ENCODE results near the gene MPO. TPM values are rescaled to one million over a fixed set of nuclear protein-coding genes. Genes with fewer than 3 reads are reported as not detected.

The MPO gene, protein sequence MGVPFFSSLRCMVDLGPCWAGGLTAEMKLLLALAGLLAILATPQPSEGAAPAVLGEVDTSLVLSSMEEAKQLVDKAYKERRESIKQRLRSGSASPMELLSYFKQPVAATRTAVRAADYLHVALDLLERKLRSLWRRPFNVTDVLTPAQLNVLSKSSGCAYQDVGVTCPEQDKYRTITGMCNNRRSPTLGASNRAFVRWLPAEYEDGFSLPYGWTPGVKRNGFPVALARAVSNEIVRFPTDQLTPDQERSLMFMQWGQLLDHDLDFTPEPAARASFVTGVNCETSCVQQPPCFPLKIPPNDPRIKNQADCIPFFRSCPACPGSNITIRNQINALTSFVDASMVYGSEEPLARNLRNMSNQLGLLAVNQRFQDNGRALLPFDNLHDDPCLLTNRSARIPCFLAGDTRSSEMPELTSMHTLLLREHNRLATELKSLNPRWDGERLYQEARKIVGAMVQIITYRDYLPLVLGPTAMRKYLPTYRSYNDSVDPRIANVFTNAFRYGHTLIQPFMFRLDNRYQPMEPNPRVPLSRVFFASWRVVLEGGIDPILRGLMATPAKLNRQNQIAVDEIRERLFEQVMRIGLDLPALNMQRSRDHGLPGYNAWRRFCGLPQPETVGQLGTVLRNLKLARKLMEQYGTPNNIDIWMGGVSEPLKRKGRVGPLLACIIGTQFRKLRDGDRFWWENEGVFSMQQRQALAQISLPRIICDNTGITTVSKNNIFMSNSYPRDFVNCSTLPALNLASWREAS
- total RNA-seq (2021) (not detected in 2 replicates), Bru-seq, nascent RNA (not detected), BruChase-seq, experiment 1, labeled RNA remaining after a 2-hour chase (not detected), BruChase-seq, experiment 2, labeled RNA remaining after a 6-hour chase (not detected)
- long read RNA-seq, result 0 reads

DNA sequence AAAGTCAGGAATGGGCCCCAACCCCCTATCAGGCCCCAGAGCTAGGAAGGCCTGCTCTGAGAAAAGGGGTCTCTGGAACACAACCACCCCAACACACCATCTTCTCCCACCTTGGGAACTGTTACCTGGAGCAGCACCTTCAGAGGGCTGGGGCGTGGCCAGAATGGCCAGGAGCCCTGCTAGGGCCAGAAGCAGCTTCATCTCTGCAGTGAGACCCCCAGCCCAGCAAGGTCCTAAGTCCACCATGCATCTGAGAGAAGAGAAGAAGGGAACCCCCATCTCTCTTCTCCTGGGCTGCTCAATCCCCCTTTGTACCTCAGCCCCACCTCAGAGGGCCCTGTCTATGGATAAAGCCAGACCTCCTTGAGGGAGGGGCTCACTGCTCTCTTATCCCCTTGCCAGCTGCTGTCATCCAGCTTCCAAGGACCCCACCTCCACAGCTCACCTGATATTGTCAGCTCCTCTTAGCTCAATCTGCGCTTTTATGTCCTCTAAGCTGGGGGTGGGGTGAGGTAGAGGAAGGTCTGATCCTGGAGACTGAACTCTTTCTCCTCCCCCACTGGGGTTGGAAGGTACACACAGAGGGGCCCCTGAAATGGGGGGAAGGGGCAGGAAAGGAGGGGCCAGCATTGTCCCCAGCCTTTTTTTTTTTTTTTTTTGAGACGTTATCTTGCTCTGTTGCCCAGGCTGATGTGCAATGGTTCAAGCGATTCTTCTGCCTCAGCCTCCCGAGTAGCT is at the start of gene MPO:
Gene MPO, minus strand, starts transcription at position 456 of the 738 bp plus-strand sequence. Its CDS starts 177 bp downstream, at position 279.
- no peaks in the 10 kb centered on the region for H3K4me1 ChIP-seq (replicated peaks; ENCODE audit: insufficient read depth)
- peaks cover 77% of the 10 kb centered on the region for H3K27me3 ChIP-seq (ENCODE audit: insufficient read depth, low read depth)
- intact Hi-C loops (cut with micrococcal nuclease; ENCODE audit: unreplicated experiment), result no loop called here
- no peaks in the 10 kb centered on the region for H3K9me2 ChIP-seq (ENCODE audit: insufficient read depth)
- H3K27ac ChIP-seq, result no peak within 1 kb of the TSS
- no peak for DNase-seq
- H3K4me2 ChIP-seq, result no peak within 1 kb of the TSS
- no peak within 1 kb of the TSS for H2AFZ ChIP-seq
- BruUV-seq (replicated peaks), result no TSS peak
- TF ChIP-seq EZH2 (IDR thresholded peaks at IDR 0.05; ENCODE audit: low read depth), result no peak
- TF ChIP-seq, protein P1, sequence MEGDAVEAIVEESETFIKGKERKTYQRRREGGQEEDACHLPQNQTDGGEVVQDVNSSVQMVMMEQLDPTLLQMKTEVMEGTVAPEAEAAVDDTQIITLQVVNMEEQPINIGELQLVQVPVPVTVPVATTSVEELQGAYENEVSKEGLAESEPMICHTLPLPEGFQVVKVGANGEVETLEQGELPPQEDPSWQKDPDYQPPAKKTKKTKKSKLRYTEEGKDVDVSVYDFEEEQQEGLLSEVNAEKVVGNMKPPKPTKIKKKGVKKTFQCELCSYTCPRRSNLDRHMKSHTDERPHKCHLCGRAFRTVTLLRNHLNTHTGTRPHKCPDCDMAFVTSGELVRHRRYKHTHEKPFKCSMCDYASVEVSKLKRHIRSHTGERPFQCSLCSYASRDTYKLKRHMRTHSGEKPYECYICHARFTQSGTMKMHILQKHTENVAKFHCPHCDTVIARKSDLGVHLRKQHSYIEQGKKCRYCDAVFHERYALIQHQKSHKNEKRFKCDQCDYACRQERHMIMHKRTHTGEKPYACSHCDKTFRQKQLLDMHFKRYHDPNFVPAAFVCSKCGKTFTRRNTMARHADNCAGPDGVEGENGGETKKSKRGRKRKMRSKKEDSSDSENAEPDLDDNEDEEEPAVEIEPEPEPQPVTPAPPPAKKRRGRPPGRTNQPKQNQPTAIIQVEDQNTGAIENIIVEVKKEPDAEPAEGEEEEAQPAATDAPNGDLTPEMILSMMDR (conservative IDR thresholded peaks at IDR 0.05), result no peak
- ChIA-PET POLR2A (ENCODE audit: unreplicated experiment) (no interaction called here), CTCF (no interaction called here)
- no peaks in the 10 kb centered on the region for H3K79me2 ChIP-seq (ENCODE audit: low read depth)
- H3F3A ChIP-seq (ENCODE audit: insufficient read depth, low read depth), result no peaks in the 10 kb centered on the region
- no peak within 1 kb of the TSS for H3K4me3 ChIP-seq
- H4K20me1 ChIP-seq (ENCODE audit: insufficient read depth), result no peaks in the 10 kb centered on the region
- H3K36me3 ChIP-seq (ENCODE audit: low read depth), result no peaks in the 10 kb centered on the region
- no peaks in the 10 kb centered on the region for H3K9me3 ChIP-seq (ENCODE audit: insufficient read depth, low read depth)

DNA sequence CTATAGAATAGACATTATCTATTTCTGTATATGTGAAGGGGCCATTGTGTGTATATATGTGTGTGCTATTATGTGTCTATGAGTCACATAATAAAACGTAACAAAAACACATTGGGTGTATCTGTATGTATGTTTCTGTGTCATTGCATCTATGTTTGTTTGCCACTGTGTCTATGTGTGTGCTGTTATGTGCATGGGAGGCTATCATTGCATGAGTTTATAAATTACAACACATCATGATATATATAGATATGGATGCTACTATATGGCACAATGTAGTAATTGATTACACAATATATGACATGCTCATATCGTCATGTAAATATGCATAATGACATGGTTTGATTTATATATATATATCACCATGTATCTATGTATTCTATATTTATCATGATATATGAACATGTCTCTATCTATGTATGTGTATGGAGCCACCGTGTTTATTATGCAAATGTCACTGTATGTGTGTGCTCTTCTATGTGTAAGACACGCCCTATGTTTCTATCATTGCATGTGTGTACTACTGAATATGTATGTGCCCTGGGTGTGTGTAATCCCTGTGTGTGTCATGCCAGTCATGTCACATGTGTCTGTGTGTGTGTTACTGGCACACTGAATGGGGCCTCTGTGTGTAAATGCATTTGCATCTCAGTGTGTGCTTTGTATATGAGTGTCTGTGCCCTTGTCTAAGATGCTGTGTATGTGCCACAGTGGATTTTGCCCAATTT is 49.2 kb upstream of the MPO start:
- TF ChIP-seq, protein P1 (conservative IDR thresholded peaks at IDR 0.05), result no peak
- no peak for TF ChIP-seq EZH2 (IDR thresholded peaks at IDR 0.05; ENCODE audit: low read depth)
- Histone ChIP-seq H3K27me3 (ENCODE audit: insufficient read depth, low read depth) (peaks cover 47% of the 10 kb centered on the region), H3F3A (ENCODE audit: insufficient read depth, low read depth) (no peaks in the 10 kb centered on the region), H3K27ac (no peak overlapping the region), H4K20me1 (ENCODE audit: insufficient read depth) (no peaks in the 10 kb centered on the region), H3K4me2 (no peak overlapping the region), H3K4me3 (no peak overlapping the region), H3K9me2 (ENCODE audit: insufficient read depth) (no peaks in the 10 kb centered on the region), H3K9me3 (ENCODE audit: insufficient read depth, low read depth) (no peaks in the 10 kb centered on the region), H3K4me1 (replicated peaks; ENCODE audit: insufficient read depth) (no peaks in the 10 kb centered on the region), H3K36me3 (ENCODE audit: low read depth) (no peaks in the 10 kb centered on the region), H3K79me2 (ENCODE audit: low read depth) (no peaks in the 10 kb centered on the region), H2AFZ (no peak overlapping the region)
- CTCF ChIA-PET, result no interaction called here
- intact Hi-C loops (cut with micrococcal nuclease; ENCODE audit: unreplicated experiment), result no loop called here
- POLR2A ChIA-PET (ENCODE audit: unreplicated experiment), result no interaction called here
- DNase-seq, result no peak
- no TSS peak for BruUV-seq (replicated peaks)

All from PC-9 (cell line).